Panc1 (cell line): ENCODE data around the gene DNASE1L2. TPM values are rescaled to one million over a fixed set of nuclear protein-coding genes. Genes with fewer than 3 reads are reported as not detected.

Source experiments
- ATAC-seq: fragments of 200-7000 bp; cut with Tn5 transposase; 2 replicates; pipeline ENCODE4 v1.9.1; 2020; ENCODE audit warnings: mild to moderate bottlenecking, moderate library complexity
- BruUV-seq: library from RNA; stranded (reverse); fragments of 400-500 nt; replicated peaks from 2 replicates; lab custom pipeline; 2021; lab: Mats Ljungman, UMichigan
- CTCF ChIA-PET: fragments of 300-600 bp; sonication (Branson Sonifier 250); formaldehyde crosslinking; loops from one replicate; lab custom pipeline; 2022; ENCODE audit warnings: antibody characterized with exemption; lab: Charles Lee
- POLR2A ChIA-PET: fragments of 300-600 bp; sonication (Branson Sonifier 250); formaldehyde crosslinking; loops from one replicate; lab custom pipeline; 2022; ENCODE audit warnings: antibody characterized with exemption; lab: Charles Lee
- DNase-seq: peaks from one replicate; pipeline ENCODE4 v3.0.0-alpha.2; 2010; ENCODE audit warnings: low read depth, low spot score
- H3K27ac ChIP-seq: 2 replicates; pipeline ENCODE4 v1.5.1; 2011; ENCODE audit warnings: mild to moderate bottlenecking, low read length, inconsistent platforms
- H3K27me3 ChIP-seq: fragments of 200-500 bp; sonication (Bioruptor generic); 2 replicates; pipeline ENCODE4 v1.6.0; 2014; ENCODE audit warnings: low read length, inconsistent platforms; ENCODE audit not compliant: control insufficient read depth, insufficient read depth
- H3K36me3 ChIP-seq: fragments of 200-500 bp; sonication (Bioruptor generic); 2 replicates; pipeline ENCODE4 v1.5.1; 2014; ENCODE audit warnings: inconsistent platforms, mild to moderate bottlenecking, low read length, moderate library complexity; ENCODE audit not compliant: control insufficient read depth, insufficient read depth
- H3K4me1 ChIP-seq: 2 replicates; pipeline ENCODE4 v1.5.1; 2011; ENCODE audit warnings: inconsistent platforms, mild to moderate bottlenecking, low read length, moderate library complexity; ENCODE audit not compliant: control insufficient read depth, insufficient read depth
- H3K4me3 ChIP-seq, 2 experiments: 2 replicates each; pipeline ENCODE4 v1.5.1; 2011 to 2012; ENCODE audit warnings: low read depth in 2 of 2, low read length in 2 of 2, mild to moderate bottlenecking in 2 of 2, inconsistent platforms in 1 of 2, moderate library complexity in 1 of 2
- H3K9me3 ChIP-seq: fragments of 200-500 bp; sonication (Bioruptor generic); 2 replicates; pipeline ENCODE4 v1.5.1; 2014; ENCODE audit warnings: low read depth, mild to moderate bottlenecking, inconsistent platforms, low read length, moderate library complexity; ENCODE audit not compliant: control insufficient read depth, insufficient read depth
- POLR2AphosphoS5 ChIP-seq: IDR thresholded peaks from 2 replicates; pipeline ENCODE4 v1.6.1; 2012; ENCODE audit warnings: mild to moderate bottlenecking, low read depth, low read length, moderate library complexity
- SIN3A ChIP-seq: IDR thresholded peaks from 2 replicates; pipeline ENCODE4 v1.6.1; 2012; ENCODE audit warnings: low read depth, mild to moderate bottlenecking, low read length, moderate library complexity, borderline replicate concordance; ENCODE audit not compliant: insufficient read depth
- TCF7L2 ChIP-seq: IDR thresholded peaks from 2 replicates; pipeline ENCODE4 v1.6.1; 2011; ENCODE audit warnings: mild to moderate bottlenecking, low read depth, low read length, inconsistent platforms
- in situ Hi-C: cut with HindIII; loops from 2 replicates; pipeline ENCODE4 v1.10.0; 2016; ENCODE audit warnings: low sequenced_read_pairs, low pct_unique_long_range_greater_than_20kb
- intact Hi-C: fragments of 100-400 bp; cut with micrococcal nuclease; formaldehyde crosslinking; loops from one replicate; pipeline ENCODE4 v1.10.0; 2022; ENCODE audit not compliant: unreplicated experiment
- total RNA-seq: library from RNA; stranded (reverse); gene quantifications from one replicate; pipeline ENCODE4 v1.2.1, GENCODE V29; 2021; ENCODE audit not compliant: unreplicated experiment
- TF ChIP-seq, protein P1 (sequence below): fragments of 450-650 bp; IDR thresholded peaks from 2 replicates; pipeline ENCODE4 v1.5.1; 2017; ENCODE audit warnings: mild to moderate bottlenecking
- TF ChIP-seq, protein P2 (sequence below), 2 experiments: IDR thresholded peaks; 2 replicates each; pipeline ENCODE4 v1.6.1; 2011 to 2012; ENCODE audit warnings: low read depth in 2 of 2, control low read depth in 1 of 2, low read length in 1 of 2, mild to moderate bottlenecking in 1 of 2, moderate library complexity in 1 of 2; ENCODE audit not compliant: insufficient read depth in 1 of 2

The DNASE1L2 gene
- total RNA-seq, 1 experiment from 2014 or later: 4.4 TPM

DNA sequence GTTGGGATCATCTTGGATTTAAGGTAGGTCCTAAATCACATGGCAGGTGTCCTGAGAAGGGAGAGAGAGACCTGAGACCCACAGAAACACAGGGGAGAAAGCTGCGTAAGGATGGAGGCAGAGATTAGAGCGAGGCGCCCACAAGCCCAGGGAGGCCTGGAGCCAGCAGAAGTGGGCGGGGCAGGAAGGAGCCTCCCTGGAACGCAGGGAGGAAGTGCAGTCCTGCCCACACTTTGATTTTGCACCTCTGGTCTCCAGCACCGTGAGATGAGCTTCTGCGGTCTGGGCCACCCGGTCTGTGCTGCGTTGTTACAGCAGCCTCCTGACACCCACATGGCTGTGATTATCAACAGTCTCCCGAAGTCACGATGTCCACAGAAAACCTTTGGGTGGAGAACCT lies 6.4 kb downstream of the DNASE1L2 start:
- Histone ChIP-seq H3K27ac (no peak overlapping the region), H3K4me3 (no peak overlapping the region), H3K4me1 (peaks cover 3% of the 10 kb centered on the region; the same call in 1 of the 2 replicates), H3K27me3 (no peaks in the 10 kb centered on the region), H3K9me3 (no peaks in the 10 kb centered on the region), H3K36me3 (peaks cover 2% of the 10 kb centered on the region)
- no TSS peak for BruUV-seq
- ChIA-PET POLR2A (no interaction called here), CTCF (no interaction called here)
- TF ChIP-seq SIN3A (no peak), TCF7L2 (no peak), POLR2AphosphoS5 (peak; percentile 34; the same call in 1 of the 2 replicates)
- TF ChIP-seq, protein P1, sequence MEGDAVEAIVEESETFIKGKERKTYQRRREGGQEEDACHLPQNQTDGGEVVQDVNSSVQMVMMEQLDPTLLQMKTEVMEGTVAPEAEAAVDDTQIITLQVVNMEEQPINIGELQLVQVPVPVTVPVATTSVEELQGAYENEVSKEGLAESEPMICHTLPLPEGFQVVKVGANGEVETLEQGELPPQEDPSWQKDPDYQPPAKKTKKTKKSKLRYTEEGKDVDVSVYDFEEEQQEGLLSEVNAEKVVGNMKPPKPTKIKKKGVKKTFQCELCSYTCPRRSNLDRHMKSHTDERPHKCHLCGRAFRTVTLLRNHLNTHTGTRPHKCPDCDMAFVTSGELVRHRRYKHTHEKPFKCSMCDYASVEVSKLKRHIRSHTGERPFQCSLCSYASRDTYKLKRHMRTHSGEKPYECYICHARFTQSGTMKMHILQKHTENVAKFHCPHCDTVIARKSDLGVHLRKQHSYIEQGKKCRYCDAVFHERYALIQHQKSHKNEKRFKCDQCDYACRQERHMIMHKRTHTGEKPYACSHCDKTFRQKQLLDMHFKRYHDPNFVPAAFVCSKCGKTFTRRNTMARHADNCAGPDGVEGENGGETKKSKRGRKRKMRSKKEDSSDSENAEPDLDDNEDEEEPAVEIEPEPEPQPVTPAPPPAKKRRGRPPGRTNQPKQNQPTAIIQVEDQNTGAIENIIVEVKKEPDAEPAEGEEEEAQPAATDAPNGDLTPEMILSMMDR: no peak
- TF ChIP-seq, protein P2, sequence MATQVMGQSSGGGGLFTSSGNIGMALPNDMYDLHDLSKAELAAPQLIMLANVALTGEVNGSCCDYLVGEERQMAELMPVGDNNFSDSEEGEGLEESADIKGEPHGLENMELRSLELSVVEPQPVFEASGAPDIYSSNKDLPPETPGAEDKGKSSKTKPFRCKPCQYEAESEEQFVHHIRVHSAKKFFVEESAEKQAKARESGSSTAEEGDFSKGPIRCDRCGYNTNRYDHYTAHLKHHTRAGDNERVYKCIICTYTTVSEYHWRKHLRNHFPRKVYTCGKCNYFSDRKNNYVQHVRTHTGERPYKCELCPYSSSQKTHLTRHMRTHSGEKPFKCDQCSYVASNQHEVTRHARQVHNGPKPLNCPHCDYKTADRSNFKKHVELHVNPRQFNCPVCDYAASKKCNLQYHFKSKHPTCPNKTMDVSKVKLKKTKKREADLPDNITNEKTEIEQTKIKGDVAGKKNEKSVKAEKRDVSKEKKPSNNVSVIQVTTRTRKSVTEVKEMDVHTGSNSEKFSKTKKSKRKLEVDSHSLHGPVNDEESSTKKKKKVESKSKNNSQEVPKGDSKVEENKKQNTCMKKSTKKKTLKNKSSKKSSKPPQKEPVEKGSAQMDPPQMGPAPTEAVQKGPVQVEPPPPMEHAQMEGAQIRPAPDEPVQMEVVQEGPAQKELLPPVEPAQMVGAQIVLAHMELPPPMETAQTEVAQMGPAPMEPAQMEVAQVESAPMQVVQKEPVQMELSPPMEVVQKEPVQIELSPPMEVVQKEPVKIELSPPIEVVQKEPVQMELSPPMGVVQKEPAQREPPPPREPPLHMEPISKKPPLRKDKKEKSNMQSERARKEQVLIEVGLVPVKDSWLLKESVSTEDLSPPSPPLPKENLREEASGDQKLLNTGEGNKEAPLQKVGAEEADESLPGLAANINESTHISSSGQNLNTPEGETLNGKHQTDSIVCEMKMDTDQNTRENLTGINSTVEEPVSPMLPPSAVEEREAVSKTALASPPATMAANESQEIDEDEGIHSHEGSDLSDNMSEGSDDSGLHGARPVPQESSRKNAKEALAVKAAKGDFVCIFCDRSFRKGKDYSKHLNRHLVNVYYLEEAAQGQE (IDR thresholded peaks at IDR 0.05; ENCODE audit: insufficient read depth in 1 of 2, low read depth in 2 of 2, low read length in 1 of 2): no peak
- in situ Hi-C loops (no loop called here), intact Hi-C loops (no loop called here)
- DNase-seq (no peak), ATAC-seq (no peak)

DNA sequence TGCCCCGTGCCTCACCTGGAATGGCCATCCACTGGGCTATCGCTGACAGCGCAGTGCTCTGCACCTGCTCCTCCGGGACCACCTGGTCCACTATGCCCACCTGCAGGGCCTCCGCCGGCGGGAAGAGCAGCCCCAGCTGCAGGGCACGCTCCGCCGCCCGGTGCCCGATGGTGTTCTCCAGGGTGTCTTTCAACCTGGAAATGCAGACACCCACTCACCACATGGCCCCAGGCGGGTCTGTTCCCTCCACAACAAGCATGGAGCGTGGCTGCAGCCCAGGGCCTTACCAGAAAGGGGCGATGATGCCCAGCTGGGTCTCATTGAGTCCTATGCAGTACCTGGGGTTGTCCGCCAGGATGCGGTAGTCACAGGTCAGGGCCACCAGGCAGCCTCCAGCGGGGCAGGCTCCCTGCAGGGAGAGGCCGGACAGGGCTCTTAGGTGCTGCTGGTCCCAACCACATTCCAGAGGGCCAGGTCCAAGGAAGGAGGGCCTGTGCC lies 6.8 kb downstream of the DNASE1L2 start:
- ChIA-PET POLR2A (no interaction called here), CTCF (no interaction called here)
- Histone ChIP-seq H3K27ac (no peak overlapping the region), H3K4me3 (no peak overlapping the region), H3K36me3 (peaks cover 2% of the 10 kb centered on the region), H3K9me3 (no peaks in the 10 kb centered on the region), H3K4me1 (peaks cover 3% of the 10 kb centered on the region; the same call in 1 of the 2 replicates), H3K27me3 (no peaks in the 10 kb centered on the region)
- ATAC-seq (peak; percentile 9; the same call in 1 of the 2 replicates), DNase-seq (no peak)
- intact Hi-C loops (no loop called here), in situ Hi-C loops (no loop called here)
- TF ChIP-seq, protein P1: peak; percentile 45; the same call in 1 of the 2 replicates
- TF ChIP-seq, protein P2 (IDR thresholded peaks at IDR 0.05; ENCODE audit: insufficient read depth in 1 of 2, low read depth in 2 of 2, low read length in 1 of 2): no peak
- no peak for TF ChIP-seq SIN3A
- no peak for TF ChIP-seq TCF7L2
- no peak for TF ChIP-seq POLR2AphosphoS5
- BruUV-seq: no TSS peak
